Activated CD8-positive, alpha-beta T cell treated with anti-CD3 and anti-CD28 coated beads for 36 hours (primary cell): ENCODE measurements around the gene TBC1D3E. TPM values are rescaled to one million over a fixed set of nuclear protein-coding genes. Genes with fewer than 3 reads are reported as not detected.
"Not testable (repeated sequence)": the region's sequence is repeated elsewhere in the genome, so short reads cannot be mapped to it uniquely, and the experiment has no call there.

Source experiments
- ATAC-seq: fragments of 200-7000 bp; cut with Tn5 transposase; one replicate; pipeline ENCODE4 v1.10.0; 2021; ENCODE audit warnings: mild to moderate bottlenecking, moderate library complexity
- CTCF ChIA-PET: fragments of 350-600 bp; sonication (Branson Sonifier 250); formaldehyde crosslinking; loops from one replicate; lab custom pipeline; 2021; ENCODE audit warnings: antibody characterized with exemption; lab: Charles Lee
- POLR2A ChIA-PET: fragments of 350-600 bp; sonication (Branson Sonifier 250); formaldehyde crosslinking; loops from one replicate; lab custom pipeline; 2021; ENCODE audit warnings: antibody characterized with exemption; lab: Charles Lee
- DNase-seq: peaks from one replicate; pipeline ENCODE4 v3.0.0-alpha.2; 2020
- H3K27ac Mint-ChIP-seq: one replicate; pipeline ENCODE4 v1.8.0; 2021; ENCODE audit warnings: mild to moderate bottlenecking, mixed read lengths
- H3K27me3 Mint-ChIP-seq: one replicate; pipeline ENCODE4 v1.8.0; 2021; ENCODE audit warnings: mixed read lengths
- H3K36me3 Mint-ChIP-seq: one replicate; pipeline ENCODE4 v1.8.0; 2021; ENCODE audit warnings: low read depth, mixed read lengths
- H3K4me1 Mint-ChIP-seq: one replicate; pipeline ENCODE4 v1.8.0; 2021; ENCODE audit warnings: low read depth, mixed read lengths
- H3K4me3 Mint-ChIP-seq: one replicate; pipeline ENCODE4 v1.8.0; 2021; ENCODE audit warnings: mild to moderate bottlenecking, moderate library complexity, mixed read lengths
- H3K9me3 Mint-ChIP-seq: one replicate; pipeline ENCODE4 v1.8.0; 2021; ENCODE audit warnings: mixed read lengths
- intact Hi-C: fragments of 100-400 bp; cut with micrococcal nuclease; formaldehyde crosslinking; loops from one replicate; pipeline ENCODE4 v1.10.0; 2022
- total RNA-seq, 2 experiments: library from RNA; stranded (reverse); gene quantifications; one replicate each; pipeline ENCODE4 v1.2.3, GENCODE V29; 2021

Gene TBC1D3E
- not detected for total RNA-seq

GRCh38 chr17:38127651-38128050, at the start of gene TBC1D3E:
Gene TBC1D3E (plus strand): TSS chr17:38127951. CDS start chr17:38129496, 1,545 bp downstream.
- H3K4me3 Mint-ChIP-seq, CTCF ChIA-PET, intact Hi-C loops, POLR2A ChIA-PET, H3K4me1 Mint-ChIP-seq, H3K9me3 Mint-ChIP-seq, H3K27ac Mint-ChIP-seq, ATAC-seq, H3K36me3 Mint-ChIP-seq, DNase-seq, H3K27me3 Mint-ChIP-seq: not testable (repeated sequence)

GRCh38 chr17:38087344-38087743, 40.4 kb upstream of the TBC1D3E start:
- H3K27ac Mint-ChIP-seq, H3K27me3 Mint-ChIP-seq, CTCF ChIA-PET, DNase-seq, H3K4me3 Mint-ChIP-seq, H3K9me3 Mint-ChIP-seq, H3K36me3 Mint-ChIP-seq, POLR2A ChIA-PET, intact Hi-C loops, H3K4me1 Mint-ChIP-seq: not testable (repeated sequence)
- peak; percentile 39 for ATAC-seq

GRCh38 chr17:38088120-38088519, 39.6 kb upstream of the TBC1D3E start:
- H3K9me3 Mint-ChIP-seq, H3K4me1 Mint-ChIP-seq, POLR2A ChIA-PET, ATAC-seq, H3K36me3 Mint-ChIP-seq, H3K27me3 Mint-ChIP-seq, CTCF ChIA-PET, intact Hi-C loops, H3K27ac Mint-ChIP-seq, H3K4me3 Mint-ChIP-seq: not testable (repeated sequence)
- DNase-seq, result peak; percentile 0

- ATAC-seq, CTCF ChIA-PET, intact Hi-C loops, H3K4me1 Mint-ChIP-seq, DNase-seq, POLR2A ChIA-PET, H3K9me3 Mint-ChIP-seq, H3K27ac Mint-ChIP-seq, H3K36me3 Mint-ChIP-seq, H3K27me3 Mint-ChIP-seq, H3K4me3 Mint-ChIP-seq: not testable (repeated sequence)
Measured at GRCh38 chr17:38094059-38094694, 33.6 kb upstream of the TBC1D3E start.

GRCh38 chr17:38099262-38099661, 28.5 kb upstream of the TBC1D3E start:
- H3K27ac Mint-ChIP-seq, H3K27me3 Mint-ChIP-seq: not testable (repeated sequence)

GRCh38 chr17:38119829-38120228, 7.9 kb upstream of the TBC1D3E start:
- intact Hi-C loops, DNase-seq, H3K9me3 Mint-ChIP-seq, H3K27ac Mint-ChIP-seq, H3K27me3 Mint-ChIP-seq, H3K4me3 Mint-ChIP-seq, CTCF ChIA-PET, H3K4me1 Mint-ChIP-seq, POLR2A ChIA-PET, ATAC-seq, H3K36me3 Mint-ChIP-seq: not testable (repeated sequence)

More at GRCh38 chr17:38099262-38099661, 28.5 kb upstream of the TBC1D3E start:
- intact Hi-C loops, POLR2A ChIA-PET, DNase-seq, H3K4me3 Mint-ChIP-seq, H3K4me1 Mint-ChIP-seq, ATAC-seq, CTCF ChIA-PET, H3K9me3 Mint-ChIP-seq, H3K36me3 Mint-ChIP-seq: not testable (repeated sequence)

- H3K27me3 Mint-ChIP-seq, H3K36me3 Mint-ChIP-seq, H3K27ac Mint-ChIP-seq, POLR2A ChIA-PET, CTCF ChIA-PET, H3K4me1 Mint-ChIP-seq, intact Hi-C loops, ATAC-seq, H3K9me3 Mint-ChIP-seq, DNase-seq, H3K4me3 Mint-ChIP-seq: not testable (repeated sequence)
Measured at GRCh38 chr17:38134860-38135259, 7.1 kb downstream of the TBC1D3E start.

Other genes with a start within 250 kb of the TBC1D3E start
- not detected for gene TBC1D3K, start 203.5 kb upstream of the TBC1D3E start, total RNA-seq
- gene TBC1D3L, start 138.9 kb upstream of the TBC1D3E start, total RNA-seq, result 10 to 100 TPM; 14.4 to 15.6 TPM
- gene TBC1D3D, start 124.0 kb upstream of the TBC1D3E start, total RNA-seq, result 1 to 10 TPM in 1 of 2 experiments, under 1 TPM in 1; 0.29 to 1.1 TPM
- not detected for gene TBC1D3C, start 59.3 kb upstream of the TBC1D3E start, total RNA-seq
- not detected for gene TBC1D3, start 64.6 kb downstream of the TBC1D3E start, total RNA-seq
- 10 to 100 TPM; 54.3 to 54.6 TPM for gene MRPL45, start 169.2 kb downstream of the TBC1D3E start, total RNA-seq
- gene GPR179, start 216.0 kb downstream of the TBC1D3E start, total RNA-seq, result under 1 TPM in 1 of 2 experiments, not detected in 1; 0.07 TPM
- gene SOCS7, start 223.9 kb downstream of the TBC1D3E start, total RNA-seq, result 10 to 100 TPM; 18.0 to 18.9 TPM